Heart right ventricle (tissue), 16 donors: Measurements from ENCODE around the gene COX7B. TPM values are rescaled to one million over a fixed set of nuclear protein-coding genes. Genes with fewer than 3 reads are reported as not detected.

Experiments used
- ATAC-seq, 8 donors: fragments of 200-7000 bp; cut with Tn5 transposase; one replicate each; pipeline ENCODE4 v1.9.1; 2020; ENCODE audit warnings: mild to moderate bottlenecking in 8 of 8, moderate library complexity in 8 of 8, moderate number of reproducible peaks in 1 of 8
- DNase-seq, 2 donors: peaks; one replicate each; pipeline ENCODE4 v3.0.0-alpha.2; 2020
- H3K27ac ChIP-seq, 10 donors: fragments of 200-600 bp; sonication (generic) in 2 of 10; one replicate each; pipeline versions ENCODE4 v1.5.0 to v1.8.0; 2020 to 2022; ENCODE audit warnings: mild to moderate bottlenecking in 3 of 10
- H3K27me3 ChIP-seq, 7 donors: fragments of 200-600 bp; one replicate each; pipeline ENCODE4 v1.8.0; 2021 to 2022; ENCODE audit warnings: mild to moderate bottlenecking in 2 of 7
- H3K36me3 ChIP-seq, 9 donors: fragments of 200-600 bp; sonication (generic) in 1 of 9; one replicate each; pipeline versions ENCODE4 v1.5.0 to v1.8.0; 2020 to 2022; ENCODE audit warnings: mild to moderate bottlenecking in 2 of 9
- H3K4me1 ChIP-seq, 9 donors: fragments of 200-600 bp; sonication (generic) in 1 of 9; one replicate each; pipeline versions ENCODE4 v1.5.0 to v1.8.0; 2020 to 2022; ENCODE audit warnings: mild to moderate bottlenecking in 4 of 9
- H3K4me3 ChIP-seq, 10 donors: fragments of 200-600 bp; sonication (generic) in 2 of 10; one replicate each; pipeline versions ENCODE4 v1.5.0 to v1.8.0; 2020 to 2022; ENCODE audit warnings: mild to moderate bottlenecking in 7 of 10, moderate library complexity in 2 of 10
- H3K9me3 ChIP-seq, 11 donors: fragments of 200-600 bp in 10 of 11; sonication (generic) in 2 of 11; one replicate each; pipeline versions ENCODE4 v1.5.0 to v1.8.0; 2013 to 2022; ENCODE audit warnings: mild to moderate bottlenecking in 2 of 11, control low read depth in 1 of 11, moderate library complexity in 1 of 11
- WGBS, 2 donors: extraction: QIAGEN DNeasy Blood & Tissue Kit; methylation state at CpG; one replicate each; pipeline ENCODE4 v1.1.7; 2013; ENCODE audit warnings: inconsistent platforms in 1 of 2; 5-methylcytosine and 5-hydroxymethylcytosine counted together
- intact Hi-C, 10 donors: fragments of 100-400 bp; cut with DNase I; formaldehyde crosslinking; loops; one replicate each; pipeline versions ENCODE4 v1.11.1 to v1.14.2; 2022
- polyA plus RNA-seq, 2 donors: library from polyadenylated mRNA; stranded (reverse); fragments of 200-250 nt; gene quantifications; one replicate each; pipeline ENCODE4 v1.2.3, GENCODE V29; 2013
- total RNA-seq, 10 donors: library from RNA; stranded (reverse); fragmentation: NEBNext Ultra II Directional in 3 of 10; extraction: Animal tissue kit (Norgen Biotek cat#: 25700) in 3 of 10; gene quantifications; one replicate each; pipeline versions ENCODE4 v1.2.1 to v1.2.4, GENCODE V29; 2021 to 2023
- TF ChIP-seq, protein P1 (sequence below), 9 donors: fragments of 200-600 bp; sonication (generic) in 2 of 9; IDR thresholded peaks; one replicate each; pipeline versions ENCODE4 v1.5.0 to v1.8.0; 2021 to 2022; ENCODE audit warnings: antibody characterized with exemption in 9 of 9, mild to moderate bottlenecking in 5 of 9, moderate library complexity in 1 of 9
- donor health status: Arrhythmogenic right ventricular cardiomyopathy.
- donor health status: ischemic (EF 13 %, LVEDD 7.1; RV severe dilation, severe dysfunction).
- donor health status: healthy with polysubstance abuse.
- donor health status: DM: no; HTN: yes; CAD: no.
- donor health status: DM: no; HTN: no; CAD: no.
- donor health status: ischemic (EF 25% LVEDD 6.9; RV normal size, moderate dysfunction).
- donor health status: ischemic (EF 25% LVEDD 5.7; RV mildly dilated, moderate dysfunction).
- donor health status: healthy.
- donor health status: DM: yes; HTN: yes; CAD: no.
- donor health status: Ischemic cardiomyopathy.
- donor health status: ischemic (EF 35%, LVEDD 5.7; RV mildly dilated, moderate dysfunction).
- donor health status: nonischemic (EF 11% LVEDD 7.7; RV severe dilation, severe dysfunction).
- donor health status: DM: yes; HTN: yes; CAD: no.
- donor health status: PGD.
- donor health status: ischemic (EF 29% LVEDD 5.4; RV normal size, mild dysfunction).
- donor health status: nonischemic (EF 23%, LVEDD 6.1; RV moderate dilation, normal function).

Gene COX7B
- total and polyA plus RNA-seq, 12 donors: 915 to 7,586 (median 1,474) TPM

DNA sequence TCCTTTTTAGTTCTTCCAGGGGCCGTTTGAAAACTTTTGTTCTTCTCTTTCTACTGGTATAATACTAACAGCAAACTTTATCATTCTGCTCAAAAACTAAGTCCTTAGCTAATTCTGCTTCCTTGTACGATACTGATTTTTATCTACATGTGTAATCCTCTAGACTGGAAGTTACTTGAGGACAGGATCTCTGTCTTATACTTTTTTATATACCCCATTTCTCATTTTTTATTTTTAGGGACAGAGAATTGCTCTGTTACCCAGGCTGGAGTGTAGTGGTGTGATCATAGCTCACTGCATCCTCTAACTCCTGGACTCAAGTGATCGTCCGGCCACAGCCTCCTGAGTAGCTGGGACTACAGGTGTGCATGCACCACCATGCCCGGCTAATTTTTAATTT lies 2.2 kb downstream of the COX7B start:
- ATAC-seq: no peak
- H3K36me3 ChIP-seq: peaks cover 0 to 51% (median 0%) of the 10 kb centered on the region in 9 donors
- peaks cover 0 to 22% (median 8%) of the 10 kb centered on the region in 9 donors for H3K4me1 ChIP-seq
- H3K27ac ChIP-seq: no peak overlapping the region
- DNase-seq: no peak
- WGBS, 2 donors: 46 to 64% methylated on average over 5 of the region's 5 CpGs
- no peaks in the 10 kb centered on the region for H3K27me3 ChIP-seq
- H3K4me3 ChIP-seq: peak overlapping the region in 9 of 10 donors; percentile 48 to 80 (median 66)
- intact Hi-C loops: loop anchor here in 2 of 10 donors (10.0 kb wide), 1 partner anchor 203 kb away; the partner anchor contains the start of gene PGK1 (in 2 of the 2)
- H3K9me3 ChIP-seq: peaks cover 0 to 3% (median 0%) of the 10 kb centered on the region in 11 donors
- TF ChIP-seq, protein P1, sequence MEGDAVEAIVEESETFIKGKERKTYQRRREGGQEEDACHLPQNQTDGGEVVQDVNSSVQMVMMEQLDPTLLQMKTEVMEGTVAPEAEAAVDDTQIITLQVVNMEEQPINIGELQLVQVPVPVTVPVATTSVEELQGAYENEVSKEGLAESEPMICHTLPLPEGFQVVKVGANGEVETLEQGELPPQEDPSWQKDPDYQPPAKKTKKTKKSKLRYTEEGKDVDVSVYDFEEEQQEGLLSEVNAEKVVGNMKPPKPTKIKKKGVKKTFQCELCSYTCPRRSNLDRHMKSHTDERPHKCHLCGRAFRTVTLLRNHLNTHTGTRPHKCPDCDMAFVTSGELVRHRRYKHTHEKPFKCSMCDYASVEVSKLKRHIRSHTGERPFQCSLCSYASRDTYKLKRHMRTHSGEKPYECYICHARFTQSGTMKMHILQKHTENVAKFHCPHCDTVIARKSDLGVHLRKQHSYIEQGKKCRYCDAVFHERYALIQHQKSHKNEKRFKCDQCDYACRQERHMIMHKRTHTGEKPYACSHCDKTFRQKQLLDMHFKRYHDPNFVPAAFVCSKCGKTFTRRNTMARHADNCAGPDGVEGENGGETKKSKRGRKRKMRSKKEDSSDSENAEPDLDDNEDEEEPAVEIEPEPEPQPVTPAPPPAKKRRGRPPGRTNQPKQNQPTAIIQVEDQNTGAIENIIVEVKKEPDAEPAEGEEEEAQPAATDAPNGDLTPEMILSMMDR (IDR thresholded peaks at IDR 0.05): no peak

DNA sequence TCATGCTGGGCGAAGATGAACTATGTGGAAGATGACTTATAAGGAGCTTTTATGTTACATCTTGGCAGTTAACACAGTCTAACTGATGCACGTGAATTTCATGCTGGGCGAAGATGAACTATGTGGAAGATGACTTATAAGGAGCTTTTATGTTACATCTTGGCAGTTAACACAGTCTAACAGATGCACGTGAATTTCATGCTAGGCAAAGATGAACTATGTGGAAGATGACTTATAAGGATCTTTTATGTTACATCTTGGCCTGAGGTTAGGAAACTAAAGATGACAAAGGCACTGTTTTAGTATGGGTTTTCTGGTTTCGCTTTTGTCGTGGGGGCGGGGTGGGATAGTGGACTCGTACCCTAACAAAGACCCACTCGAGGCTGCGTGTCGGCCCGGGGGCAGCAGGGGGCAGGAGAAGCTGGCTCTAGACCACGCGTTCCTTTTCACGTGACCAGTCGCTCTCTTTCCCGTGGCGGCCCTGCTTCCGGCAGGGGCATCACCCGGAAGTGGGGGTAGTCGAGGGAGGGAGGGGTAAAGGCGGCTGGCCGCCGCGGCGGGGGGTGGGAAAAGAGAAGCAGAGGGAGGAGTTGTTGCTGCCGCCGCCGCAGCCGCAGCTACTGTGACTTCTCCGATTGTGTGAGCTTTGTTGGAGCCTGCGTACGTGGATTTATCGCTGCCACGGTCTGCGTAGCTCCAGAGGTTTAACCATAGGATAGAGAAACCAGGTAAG lies 11.0 kb downstream of the COX7B start, which contains the start of gene ATP7A:
TSS of gene ATP7A (plus strand) at position 586 of the 733 bp plus-strand sequence. CDS start 60,949 bp downstream, outside the sequence.
- 1 to 2% methylated on average over 30 to 35 of the region's 36 CpGs for WGBS, 2 donors
- TF ChIP-seq, protein P1 (IDR thresholded peaks at IDR 0.05): peak in 8 of 9 donors; percentile 20 to 65 (median 53)
- intact Hi-C loops: loop anchor here in 4 of 10 donors (5.0 to 10.0 kb wide), 5 partner anchors 112 to 195 kb away; partner anchors contain the start of gene PGK1 (in 2 of the 4)
- ATAC-seq (peak; percentile 94 to 99 (median 98)), DNase-seq (peak; percentile 86 to 89)
- Histone ChIP-seq H3K36me3 (peaks cover 0 to 19% (median 0%) of the 10 kb centered on the region in 9 donors), H3K27ac (peak within 1 kb of the TSS in 9 of 10 donors; percentile 73 to 90 (median 85)), H3K4me3 (peak within 1 kb of the TSS; percentile 30 to 73 (median 66)), H3K4me1 (peaks cover 0 to 22% (median 8%) of the 10 kb centered on the region in 9 donors), H3K27me3 (no peaks in the 10 kb centered on the region), H3K9me3 (no peaks in the 10 kb centered on the region)

DNA sequence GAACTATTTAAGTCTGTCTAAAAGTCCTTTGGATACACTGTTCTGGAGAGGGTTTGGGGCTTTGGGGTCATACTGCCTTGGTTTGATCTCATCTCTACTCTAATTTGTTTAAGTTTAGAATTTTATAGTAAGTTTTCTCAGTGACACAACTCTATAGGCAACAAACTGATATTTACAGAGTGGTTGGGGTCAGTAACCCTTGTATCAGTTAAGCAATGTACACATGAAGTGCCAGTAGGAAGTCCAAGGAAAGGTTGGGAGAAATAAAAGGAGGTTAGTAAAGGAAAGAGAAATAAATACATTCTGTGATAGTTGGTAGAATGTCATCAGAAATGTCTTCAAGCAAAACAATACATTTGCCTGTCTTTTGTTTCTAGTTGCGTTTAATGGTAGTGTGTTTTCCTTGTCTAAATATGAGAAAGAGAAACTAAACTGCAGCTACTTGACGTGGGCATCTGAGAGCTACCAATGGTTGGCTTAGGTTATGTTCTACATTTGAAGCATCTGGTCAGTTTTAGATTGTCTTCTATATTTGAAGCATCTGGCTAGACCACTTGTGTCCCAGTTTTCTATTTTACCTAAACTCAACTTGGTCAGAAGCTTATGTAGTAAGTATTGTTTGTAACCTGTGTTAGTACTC lies 18.1 kb downstream of the COX7B start:
- H3K4me3 ChIP-seq: no peak overlapping the region
- no peak for ATAC-seq
- 63 to 68% methylated on average over 2 of the region's 2 CpGs for WGBS, 2 donors

More for the DNA sequence above, 18.1 kb downstream of the COX7B start:
- peaks cover 0 to 3% (median 0%) of the 10 kb centered on the region in 11 donors for H3K9me3 ChIP-seq
- peaks cover 0 to 4% (median 0%) of the 10 kb centered on the region in 7 donors for H3K27me3 ChIP-seq
- TF ChIP-seq, protein P1 (IDR thresholded peaks at IDR 0.05): no peak
- no peaks in the 10 kb centered on the region for H3K36me3 ChIP-seq
- intact Hi-C loops: loop anchor here in 3 of 10 donors (5.0 to 10.0 kb wide), 3 partner anchors 105 to 187 kb away; partner anchors contain the start of gene PGK1 (in 1 of the 3)
- peak overlapping the region in 1 of 10 donors; percentile 5 for H3K27ac ChIP-seq
- H3K4me1 ChIP-seq: peaks cover 0 to 26% (median 6%) of the 10 kb centered on the region in 9 donors
- no peak for DNase-seq
